Measurements from ENCODE around the gene MTLN.

Gene MTLN

DNA sequence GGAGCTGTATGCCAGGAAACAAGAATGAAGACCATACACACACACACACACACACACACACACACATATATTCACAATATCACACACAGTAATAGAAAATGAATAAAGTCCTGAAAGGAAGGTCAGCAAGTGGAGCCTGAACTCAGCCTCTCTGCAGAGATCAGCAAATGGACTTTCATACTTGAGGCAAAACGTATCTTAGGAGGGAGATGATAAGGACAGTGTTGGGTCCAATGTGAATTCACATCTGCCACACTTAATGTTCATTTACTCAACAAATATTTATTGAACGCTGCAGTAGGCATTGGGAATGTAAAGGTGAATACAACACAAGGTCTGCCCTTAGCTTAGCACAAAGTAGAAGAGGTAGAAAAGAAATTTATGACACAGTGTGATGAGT lies 2.7 kb upstream of the MTLN start:
- TF ChIP-seq CTCF (IDR thresholded peaks at IDR 0.05) = no peak

DNA sequence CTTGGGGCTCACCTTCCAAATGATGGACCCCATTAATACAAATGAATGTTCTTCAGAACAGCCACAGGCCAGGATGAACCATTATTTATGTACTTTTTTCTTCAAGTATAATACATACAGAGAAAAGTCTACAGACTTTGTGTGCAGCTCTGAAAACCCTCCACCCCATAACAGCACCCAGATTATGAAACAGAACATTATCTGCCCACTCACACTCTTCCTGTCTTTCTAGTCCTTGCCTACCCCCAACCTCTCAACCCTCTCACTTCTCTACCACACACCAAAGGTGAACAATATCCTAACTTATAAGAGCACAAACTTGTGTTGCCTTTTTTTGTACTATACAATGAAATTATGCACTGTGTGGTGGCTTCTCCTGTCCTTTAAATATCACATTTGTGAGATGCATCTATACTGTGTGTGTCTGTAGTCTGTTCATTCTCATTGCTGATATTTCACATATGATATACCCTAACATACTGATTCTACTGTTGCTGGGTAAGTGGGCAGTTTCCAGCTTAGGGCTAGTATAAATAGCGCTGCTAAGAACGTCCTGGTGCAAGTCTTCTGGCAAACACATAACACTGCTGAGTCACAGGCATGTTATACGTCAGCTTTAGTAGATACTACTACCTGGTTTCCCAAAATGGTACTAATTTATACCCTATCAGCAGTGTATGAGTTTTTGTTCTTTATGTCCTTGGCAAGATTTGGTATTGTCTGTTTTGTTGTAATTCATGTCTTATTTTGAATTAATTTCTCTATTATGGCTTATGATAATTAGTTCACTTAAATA lies 6.5 kb downstream of the MTLN start:
- no peak for TF ChIP-seq CTCF (IDR thresholded peaks at IDR 0.05)

GRCh38 chr2:110204408-110205385 lies 7.7 kb downstream of the MTLN start, which contains the start of gene NPHP1:
NPHP1 (minus strand) TSS chr2:110205013; CDS start chr2:110204968, 45 bp downstream.
- no peak for TF ChIP-seq CTCF (IDR thresholded peaks at IDR 0.05)

DNA sequence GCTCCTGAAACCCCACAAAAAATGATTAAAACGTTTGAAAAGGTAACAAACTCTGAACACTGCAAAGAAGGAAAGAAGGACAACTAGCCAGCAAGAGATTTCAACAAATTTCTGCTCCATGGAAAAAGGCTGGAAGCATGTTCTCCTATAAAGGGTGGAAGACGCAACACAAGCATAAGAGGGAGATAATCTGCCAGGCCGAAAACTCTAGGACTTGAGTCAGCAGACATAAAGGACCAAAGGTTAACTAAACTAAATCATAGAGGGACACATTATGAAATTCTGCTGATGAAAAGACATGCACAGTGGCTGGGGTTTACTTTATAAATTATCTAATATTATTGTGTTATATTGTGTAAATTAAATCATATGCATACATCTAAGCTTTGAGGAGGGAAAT lies 14.3 kb downstream of the MTLN start:
- no peak for TF ChIP-seq CTCF (IDR thresholded peaks at IDR 0.05)

DNA sequence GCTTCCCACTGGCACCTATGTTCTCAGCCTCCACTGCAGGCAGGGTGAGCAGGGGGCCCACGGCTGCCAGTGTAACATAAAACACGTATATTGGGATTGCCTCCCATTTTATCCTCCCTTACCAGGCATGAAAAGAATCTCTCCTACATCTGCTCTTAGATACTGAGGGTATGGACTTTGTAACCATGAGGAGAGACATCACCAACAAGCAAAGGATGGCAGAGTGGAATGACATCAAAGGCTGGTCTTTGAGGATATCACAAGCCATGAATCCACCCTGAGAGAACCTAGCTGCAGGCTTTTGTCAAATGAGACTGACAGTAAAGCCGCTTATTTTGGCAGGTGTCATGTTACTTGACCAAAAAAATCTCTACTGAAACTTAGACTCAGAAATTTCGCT lies 14.9 kb downstream of the MTLN start:
- TF ChIP-seq CTCF (IDR thresholded peaks at IDR 0.05) = no peak

GRCh38 chr2:110182449-110182848 lies 29.9 kb downstream of the MTLN start:
- no peak for TF ChIP-seq CTCF (IDR thresholded peaks at IDR 0.05)

DNA sequence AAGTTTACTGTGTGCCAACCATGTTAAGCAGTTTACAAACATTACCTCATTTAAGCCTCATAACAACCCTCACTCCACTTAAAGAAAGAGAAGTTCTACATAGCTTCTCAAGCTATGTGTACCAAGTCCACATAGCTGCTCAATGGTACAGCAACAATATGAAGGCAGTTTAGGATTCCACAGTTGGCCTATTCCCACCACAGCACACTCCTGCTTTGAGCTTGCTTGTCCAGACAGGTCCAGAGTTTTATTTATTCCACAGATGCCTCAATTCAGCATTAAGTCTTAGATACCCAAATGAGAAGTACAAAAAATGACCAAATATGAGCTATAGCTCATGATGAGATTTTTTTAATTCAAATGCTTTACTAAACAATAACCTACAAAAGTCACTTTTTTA lies 32.3 kb downstream of the MTLN start:
- TF ChIP-seq CTCF (IDR thresholded peaks at IDR 0.05) = no peak

All from LNCAP (cell line).